Measurements from ENCODE around the gene EPB41L5. TPM values are rescaled to one million over a fixed set of nuclear protein-coding genes. Genes with fewer than 3 reads are reported as not detected.
A peak's percentile ranks its signal among the peaks of the same experiment; 100 is the strongest.

EPB41L5 gene
- total RNA-seq, 1 donor from 2014 or later, result 16.2 TPM

DNA sequence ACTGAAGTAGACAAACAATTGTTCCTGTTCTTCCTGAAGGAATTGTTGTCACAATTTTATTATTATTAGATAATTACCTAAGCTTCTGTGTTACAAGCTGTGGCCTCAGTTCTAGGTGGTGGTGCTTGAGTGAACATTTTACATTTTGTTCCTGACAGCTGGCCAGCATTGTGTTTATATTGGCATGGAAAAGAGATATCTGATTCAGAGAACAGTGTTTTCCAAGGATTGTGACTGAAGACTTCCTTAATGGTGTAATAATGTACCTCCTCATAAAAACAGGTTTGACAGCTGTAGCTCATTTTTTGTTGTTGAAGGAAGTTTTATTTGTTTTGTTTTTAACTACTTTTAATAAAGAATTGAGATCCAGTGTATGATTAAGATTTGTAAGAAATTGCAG lies 95.2 kb downstream of the EPB41L5 start:
- Histone ChIP-seq H2AFZ (ENCODE audit: low read depth, low read length) (no peak overlapping the region), H3K4me3 (ENCODE audit: insufficient read depth, low read depth, low read length) (no peak overlapping the region), H3K9ac (ENCODE audit: low read length) (no peak overlapping the region), H4K20me1 (ENCODE audit: insufficient read depth, low read length) (no peaks in the 10 kb centered on the region), H3K4me2 (ENCODE audit: low read length) (no peak overlapping the region), H3K4me1 (ENCODE audit: insufficient read depth, low read length) (peaks cover 33% of the 10 kb centered on the region), H3K79me2 (ENCODE audit: insufficient read depth, low read length) (no peaks in the 10 kb centered on the region), H3K9me3 (ENCODE audit: insufficient read depth, low read depth, low read length) (no peaks in the 10 kb centered on the region), H3K27ac (ENCODE audit: low read depth, low read length) (no peak overlapping the region), H3K27me3 (ENCODE audit: insufficient read depth, low read length) (peaks cover 5% of the 10 kb centered on the region), H3K36me3 (ENCODE audit: insufficient read depth, low read length) (no peaks in the 10 kb centered on the region)
- TF ChIP-seq, protein P1, sequence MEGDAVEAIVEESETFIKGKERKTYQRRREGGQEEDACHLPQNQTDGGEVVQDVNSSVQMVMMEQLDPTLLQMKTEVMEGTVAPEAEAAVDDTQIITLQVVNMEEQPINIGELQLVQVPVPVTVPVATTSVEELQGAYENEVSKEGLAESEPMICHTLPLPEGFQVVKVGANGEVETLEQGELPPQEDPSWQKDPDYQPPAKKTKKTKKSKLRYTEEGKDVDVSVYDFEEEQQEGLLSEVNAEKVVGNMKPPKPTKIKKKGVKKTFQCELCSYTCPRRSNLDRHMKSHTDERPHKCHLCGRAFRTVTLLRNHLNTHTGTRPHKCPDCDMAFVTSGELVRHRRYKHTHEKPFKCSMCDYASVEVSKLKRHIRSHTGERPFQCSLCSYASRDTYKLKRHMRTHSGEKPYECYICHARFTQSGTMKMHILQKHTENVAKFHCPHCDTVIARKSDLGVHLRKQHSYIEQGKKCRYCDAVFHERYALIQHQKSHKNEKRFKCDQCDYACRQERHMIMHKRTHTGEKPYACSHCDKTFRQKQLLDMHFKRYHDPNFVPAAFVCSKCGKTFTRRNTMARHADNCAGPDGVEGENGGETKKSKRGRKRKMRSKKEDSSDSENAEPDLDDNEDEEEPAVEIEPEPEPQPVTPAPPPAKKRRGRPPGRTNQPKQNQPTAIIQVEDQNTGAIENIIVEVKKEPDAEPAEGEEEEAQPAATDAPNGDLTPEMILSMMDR (IDR thresholded peaks at IDR 0.05; ENCODE audit: insufficient read depth, low read depth, low read length), result no peak
- no peak for TF ChIP-seq EZH2 (IDR thresholded peaks at IDR 0.05; ENCODE audit: insufficient read depth, low read length)
- no peak overlapping the region for H3K4me3 Mint-ChIP-seq (ENCODE audit: unreplicated experiment)
- H3K27ac Mint-ChIP-seq (ENCODE audit: unreplicated experiment), result no peak overlapping the region
- FAIRE-seq (peak; percentile 73), DNase-seq (ENCODE audit: low read depth) (peak; percentile 77)
- peaks cover 24% of the 10 kb centered on the region for H3K4me1 Mint-ChIP-seq (ENCODE audit: low read depth, unreplicated experiment)
- no peaks in the 10 kb centered on the region for H3K9me3 Mint-ChIP-seq (ENCODE audit: unreplicated experiment)
- H3K36me3 Mint-ChIP-seq (ENCODE audit: low read depth, unreplicated experiment), result no peaks in the 10 kb centered on the region
- H3K27me3 Mint-ChIP-seq (ENCODE audit: low read depth, unreplicated experiment), result no peaks in the 10 kb centered on the region

- Histone ChIP-seq H3K4me2 (ENCODE audit: low read length) (peak overlapping the region; percentile 43), H2AFZ (ENCODE audit: low read depth, low read length) (no peak overlapping the region), H3K27ac (ENCODE audit: low read depth, low read length) (no peak overlapping the region), H3K4me1 (ENCODE audit: insufficient read depth, low read length) (peaks cover 26% of the 10 kb centered on the region), H3K36me3 (ENCODE audit: insufficient read depth, low read length) (no peaks in the 10 kb centered on the region), H3K27me3 (ENCODE audit: insufficient read depth, low read length) (peaks cover 5% of the 10 kb centered on the region), H3K4me3 (ENCODE audit: insufficient read depth, low read depth, low read length) (no peak overlapping the region), H4K20me1 (ENCODE audit: insufficient read depth, low read length) (no peaks in the 10 kb centered on the region), H3K9ac (ENCODE audit: low read length) (no peak overlapping the region), H3K79me2 (ENCODE audit: insufficient read depth, low read length) (no peaks in the 10 kb centered on the region), H3K9me3 (ENCODE audit: insufficient read depth, low read depth, low read length) (no peaks in the 10 kb centered on the region)
- no peak for TF ChIP-seq EZH2 (IDR thresholded peaks at IDR 0.05; ENCODE audit: insufficient read depth, low read length)
- TF ChIP-seq, protein P1 (IDR thresholded peaks at IDR 0.05; ENCODE audit: insufficient read depth, low read depth, low read length), result no peak
- Mint-ChIP-seq H3K4me3 (ENCODE audit: unreplicated experiment) (no peak overlapping the region), H3K9me3 (ENCODE audit: unreplicated experiment) (no peaks in the 10 kb centered on the region), H3K27me3 (ENCODE audit: low read depth, unreplicated experiment) (no peaks in the 10 kb centered on the region), H3K27ac (ENCODE audit: unreplicated experiment) (no peak overlapping the region), H3K36me3 (ENCODE audit: low read depth, unreplicated experiment) (no peaks in the 10 kb centered on the region), H3K4me1 (ENCODE audit: low read depth, unreplicated experiment) (peaks cover 20% of the 10 kb centered on the region)
- peak; percentile 29 for DNase-seq (ENCODE audit: low read depth)
- peak; percentile 41 for FAIRE-seq
These were observed 95.9 kb downstream of the EPB41L5 start for GRCh38 chr2:120108749-120109148.

- Mint-ChIP-seq H3K27me3 (ENCODE audit: low read depth, unreplicated experiment) (no peaks in the 10 kb centered on the region), H3K27ac (ENCODE audit: unreplicated experiment) (peak overlapping the region; percentile 49), H3K9me3 (ENCODE audit: unreplicated experiment) (no peaks in the 10 kb centered on the region), H3K36me3 (ENCODE audit: low read depth, unreplicated experiment) (no peaks in the 10 kb centered on the region), H3K4me1 (ENCODE audit: low read depth, unreplicated experiment) (peaks cover 14% of the 10 kb centered on the region), H3K4me3 (ENCODE audit: unreplicated experiment) (no peak overlapping the region)
- peak; percentile 91 for FAIRE-seq
- H3K27me3 ChIP-seq (ENCODE audit: insufficient read depth, low read length), result peaks cover 5% of the 10 kb centered on the region
- H3K4me1 ChIP-seq (ENCODE audit: insufficient read depth, low read length), result peaks cover 23% of the 10 kb centered on the region
- no peaks in the 10 kb centered on the region for H3K79me2 ChIP-seq (ENCODE audit: insufficient read depth, low read length)
- H3K4me3 ChIP-seq (ENCODE audit: insufficient read depth, low read depth, low read length), result no peak overlapping the region
- H3K4me2 ChIP-seq (ENCODE audit: low read length), result peak overlapping the region; percentile 43
- DNase-seq (ENCODE audit: low read depth), result peak; percentile 29
- no peak overlapping the region for H2AFZ ChIP-seq (ENCODE audit: low read depth, low read length)
- no peak for TF ChIP-seq EZH2 (IDR thresholded peaks at IDR 0.05; ENCODE audit: insufficient read depth, low read length)
- TF ChIP-seq, protein P1 (IDR thresholded peaks at IDR 0.05; ENCODE audit: insufficient read depth, low read depth, low read length), result peak; percentile 52
- no peaks in the 10 kb centered on the region for H4K20me1 ChIP-seq (ENCODE audit: insufficient read depth, low read length)
- H3K36me3 ChIP-seq (ENCODE audit: insufficient read depth, low read length), result no peaks in the 10 kb centered on the region
- no peak overlapping the region for H3K27ac ChIP-seq (ENCODE audit: low read depth, low read length)
- H3K9ac ChIP-seq (ENCODE audit: low read length), result no peak overlapping the region
- no peaks in the 10 kb centered on the region for H3K9me3 ChIP-seq (ENCODE audit: insufficient read depth, low read depth, low read length)
These were observed 96.5 kb downstream of the EPB41L5 start for GRCh38 chr2:120109186-120110061.
